Lung microvascular endothelial cell (primary cell): ENCODE measurements around the gene SPPL2C. TPM values are rescaled to one million over a fixed set of nuclear protein-coding genes. Genes with fewer than 3 reads are reported as not detected.

Experiments
- DNase-seq, 2 donors: peaks; one replicate each; pipeline versions ENCODE4 v3.0.0 to v3.0.0-alpha.2; 2010; ENCODE audit warnings: low read depth in 2 of 2
- total RNA-seq: library from RNA; depleted of rRNA; stranded (reverse); fragments of >200 nt; gene quantifications from 2 replicates; pipeline ENCODE4 v1.2.1, GENCODE V29; 2014

SPPL2C gene
- total RNA-seq, 1 donor from 2014 or later, result not detected

- no peak for DNase-seq
Observed at GRCh38 chr17:45877467-45877866, 32.8 kb downstream of the SPPL2C start.

GRCh38 chr17:45883063-45883462, 38.4 kb downstream of the SPPL2C start:
- DNase-seq, result no peak

DNA sequence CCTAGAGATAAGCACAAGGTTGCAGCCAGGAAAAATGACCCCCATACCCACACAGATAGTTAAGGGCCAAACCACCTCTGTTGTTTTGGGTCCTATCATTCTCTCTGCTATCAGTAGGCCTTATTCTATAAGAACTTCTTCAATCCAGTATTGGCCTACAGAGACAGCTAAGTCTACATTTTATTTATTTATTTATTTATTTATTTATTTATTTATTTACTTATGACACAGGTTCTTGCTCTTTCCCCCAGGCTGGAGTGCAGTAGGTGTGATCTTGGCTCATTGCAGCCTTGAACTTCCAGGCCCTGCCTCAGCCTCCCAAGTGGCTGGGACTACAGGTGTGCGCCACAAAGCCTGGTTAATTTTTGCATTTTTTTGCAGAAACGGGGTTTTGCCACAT, 42.2 kb downstream of the SPPL2C start:
- no peak for DNase-seq

DNA sequence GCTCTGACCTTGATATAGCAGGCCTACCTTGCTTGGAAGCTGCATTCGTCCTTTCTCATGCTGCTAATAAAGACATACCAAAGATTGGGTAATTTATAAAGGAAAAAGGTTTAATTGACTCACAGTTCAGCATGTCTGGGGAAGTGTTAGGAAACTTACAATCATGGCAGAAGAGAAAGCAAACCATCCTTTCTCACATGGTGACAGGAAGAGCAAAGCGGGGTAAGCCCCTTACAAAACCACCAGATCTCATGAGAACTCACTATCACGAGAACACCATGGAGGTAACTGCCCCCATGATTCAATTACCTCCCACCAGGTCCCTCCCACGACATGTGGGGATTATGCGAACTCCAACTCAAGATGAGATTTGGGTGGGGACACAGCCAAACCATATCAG, 43.7 kb downstream of the SPPL2C start:
- no peak for DNase-seq

DNA sequence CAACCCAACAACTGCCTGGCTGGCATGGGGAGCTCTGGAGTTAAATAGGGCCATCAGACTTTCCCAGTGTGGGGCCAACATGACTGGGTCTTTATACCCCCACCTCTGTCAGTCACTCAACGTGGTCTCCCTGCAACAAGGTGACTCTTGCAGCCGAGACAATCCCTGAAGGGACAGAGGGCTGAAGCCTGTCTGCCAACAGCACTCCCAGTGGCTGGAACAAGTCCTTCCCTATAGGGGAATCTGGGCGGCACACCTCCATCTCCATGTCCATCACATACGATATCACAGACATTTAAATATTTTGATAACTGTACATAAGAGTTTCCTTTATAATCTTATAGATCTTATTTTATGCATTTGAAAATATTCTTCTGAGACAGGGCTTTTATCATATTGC, 44.9 kb downstream of the SPPL2C start:
- no peak for DNase-seq

DNA sequence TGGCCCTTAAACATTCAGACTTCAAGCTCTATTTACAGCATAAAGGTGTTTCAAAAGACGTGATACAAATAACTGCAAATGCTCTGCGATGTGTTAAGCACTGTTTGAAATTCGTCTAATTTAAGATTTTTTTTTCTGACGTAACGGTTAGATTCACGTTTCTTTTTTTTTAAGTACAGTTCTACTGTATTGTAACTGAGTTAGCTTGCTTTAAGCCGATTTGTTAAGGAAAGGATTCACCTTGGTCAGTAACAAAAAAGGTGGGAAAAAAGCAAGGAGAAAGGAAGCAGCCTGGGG, 49.0 kb downstream of the SPPL2C start:
- DNase-seq, result no peak

DNA sequence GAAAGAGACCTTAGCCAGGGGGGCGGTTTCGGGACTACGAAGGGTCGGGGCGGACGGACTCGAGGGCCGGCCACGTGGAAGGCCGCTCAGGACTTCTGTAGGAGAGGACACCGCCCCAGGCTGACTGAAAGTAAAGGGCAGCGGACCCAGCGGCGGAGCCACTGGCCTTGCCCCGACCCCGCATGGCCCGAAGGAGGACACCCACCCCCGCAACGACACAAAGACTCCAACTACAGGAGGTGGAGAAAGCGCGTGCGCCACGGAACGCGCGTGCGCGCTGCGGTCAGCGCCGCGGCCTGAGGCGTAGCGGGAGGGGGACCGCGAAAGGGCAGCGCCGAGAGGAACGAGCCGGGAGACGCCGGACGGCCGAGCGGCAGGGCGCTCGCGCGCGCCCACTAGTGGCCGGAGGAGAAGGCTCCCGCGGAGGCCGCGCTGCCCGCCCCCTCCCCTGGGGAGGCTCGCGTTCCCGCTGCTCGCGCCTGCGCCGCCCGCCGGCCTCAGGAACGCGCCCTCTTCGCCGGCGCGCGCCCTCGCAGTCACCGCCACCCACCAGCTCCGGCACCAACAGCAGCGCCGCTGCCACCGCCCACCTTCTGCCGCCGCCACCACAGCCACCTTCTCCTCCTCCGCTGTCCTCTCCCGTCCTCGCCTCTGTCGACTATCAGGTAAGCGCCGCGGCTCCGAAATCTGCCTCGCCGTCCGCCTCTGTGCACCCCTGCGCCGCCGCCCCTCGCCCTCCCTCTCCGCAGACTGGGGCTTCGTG, 49.5 kb downstream of the SPPL2C start, which contains the start of gene MAPT:
Gene MAPT (plus strand): TSS at position 533 of the 763 bp plus-strand sequence. CDS start 67,784 bp downstream, outside the sequence.
- DNase-seq, result peak; percentile 92 to 96

GRCh38 chr17:45895304-45895968, 50.8 kb downstream of the SPPL2C start:
- DNase-seq, result peak in 1 of 2 donors; percentile 30

DNA sequence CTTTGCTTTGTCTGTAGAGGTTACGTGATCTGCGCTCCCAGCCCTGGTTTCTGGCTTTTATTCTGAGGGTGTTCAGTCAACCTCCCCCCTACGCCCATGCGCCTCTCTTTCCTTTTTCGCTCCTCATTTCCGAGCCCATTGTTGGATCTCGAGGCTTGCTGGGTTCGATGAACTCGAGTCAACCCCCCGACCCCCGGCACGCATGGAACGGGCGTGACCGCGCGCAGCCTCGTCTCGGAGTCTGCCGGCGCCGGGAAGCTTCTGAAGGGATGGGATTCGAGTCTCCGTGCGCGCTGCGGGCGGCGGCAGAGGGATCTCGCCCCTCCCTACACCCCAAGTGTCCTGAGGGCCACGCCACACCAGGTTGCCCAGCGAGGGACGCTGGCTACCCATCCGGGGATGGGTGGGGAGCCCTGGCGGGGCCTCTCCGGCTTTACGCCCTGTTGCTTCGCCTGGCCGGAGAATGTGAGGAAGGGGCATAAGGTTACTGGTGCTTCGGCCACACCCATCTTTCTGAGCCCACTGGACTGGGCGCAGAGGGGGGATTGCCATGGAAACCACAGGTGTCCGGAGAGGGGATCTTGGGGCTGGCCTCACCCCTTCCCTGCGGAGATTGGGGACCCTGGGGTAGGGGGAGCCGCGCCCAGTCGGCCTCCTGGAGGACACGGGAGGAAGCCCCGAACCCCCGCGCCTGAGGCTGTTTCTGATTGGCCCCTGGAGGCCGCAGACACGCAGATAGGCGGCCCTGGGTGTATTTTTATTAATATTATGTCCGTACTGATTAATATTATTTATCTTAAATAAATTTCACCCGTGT, 51.5 kb downstream of the SPPL2C start:
- DNase-seq, result no peak

Other genes with a start within 250 kb of the SPPL2C start
- gene CRHR1, start 60.6 kb upstream of the SPPL2C start, total RNA-seq, result not detected in 2 replicates
- gene MAPT, start 49.7 kb downstream of the SPPL2C start, total RNA-seq, result under 0.01 TPM in 2 replicates
- gene STH, start 154.4 kb downstream of the SPPL2C start, total RNA-seq, result not detected in 2 replicates